ENCODE data around the gene MUC4. TPM values are rescaled to one million over a fixed set of nuclear protein-coding genes. Genes with fewer than 3 reads are reported as not detected.
"Not testable (repeated sequence)": the region's sequence is repeated elsewhere in the genome, so short reads cannot be mapped to it uniquely, and the experiment has no call there.

Gene MUC4
- total and polyA plus RNA-seq, 2 donors: 0.42 TPM; not detected in 1

DNA sequence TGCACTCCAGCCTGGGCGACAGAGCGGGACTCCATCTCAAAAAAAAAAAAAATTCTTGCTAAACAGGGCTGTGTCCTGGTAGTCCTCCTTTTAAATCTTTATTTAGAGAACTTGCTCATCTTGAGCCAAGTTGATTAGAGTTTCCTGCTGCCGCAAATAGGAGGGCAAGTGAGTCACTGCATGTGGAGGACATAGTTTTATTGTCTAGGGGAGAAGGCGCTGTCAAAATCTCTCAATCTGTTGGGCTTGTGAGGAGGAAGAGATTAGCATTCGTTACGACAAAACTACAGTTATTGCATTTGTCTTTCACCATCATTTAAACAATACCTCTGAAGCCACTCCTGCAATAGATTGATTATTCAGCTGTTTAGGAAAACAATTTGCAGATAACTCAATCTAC lies 11.5 kb downstream of the MUC4 start:
- WGBS: 80% methylated on average over 6 of the region's 6 CpGs
- H3K36me3 ChIP-seq (ENCODE audit: insufficient read depth): no peaks in the 10 kb centered on the region
- no peak for DNase-seq (ENCODE audit: extremely low spot score)
- H3K27ac ChIP-seq (ENCODE audit: low read depth): no peak overlapping the region
- H3K4me1 ChIP-seq (ENCODE audit: insufficient read depth): no peaks in the 10 kb centered on the region
- no peak overlapping the region for H3K4me3 ChIP-seq (ENCODE audit: low read depth, low read length)

DNA sequence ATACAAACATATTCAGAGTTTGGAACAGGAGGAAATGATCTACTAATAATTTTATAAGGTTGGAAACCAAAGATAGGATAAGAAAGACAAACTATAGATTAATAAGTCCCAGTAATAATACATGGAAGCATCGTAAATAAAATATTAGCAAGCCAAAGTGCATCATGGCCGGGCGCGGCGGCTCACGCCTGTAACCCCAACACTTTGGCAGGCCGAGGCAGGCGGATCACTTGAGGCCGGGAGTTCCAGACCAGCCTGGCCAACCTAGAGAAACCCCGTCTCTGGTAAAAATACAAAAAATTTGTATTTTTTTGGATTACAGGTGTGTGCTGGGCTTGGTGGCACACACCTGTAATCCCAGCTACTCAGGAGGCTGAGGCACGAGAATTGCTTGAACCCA lies 14.9 kb downstream of the MUC4 start:
- Histone ChIP-seq H3K4me1 (ENCODE audit: insufficient read depth) (no peaks in the 10 kb centered on the region), H3K4me3 (ENCODE audit: low read depth, low read length) (no peak overlapping the region), H3K36me3 (ENCODE audit: insufficient read depth) (no peaks in the 10 kb centered on the region), H3K27ac (ENCODE audit: low read depth) (no peak overlapping the region)
- 95% methylated on average over 11 of the region's 11 CpGs for WGBS
- no peak for DNase-seq (ENCODE audit: extremely low spot score)

DNA sequence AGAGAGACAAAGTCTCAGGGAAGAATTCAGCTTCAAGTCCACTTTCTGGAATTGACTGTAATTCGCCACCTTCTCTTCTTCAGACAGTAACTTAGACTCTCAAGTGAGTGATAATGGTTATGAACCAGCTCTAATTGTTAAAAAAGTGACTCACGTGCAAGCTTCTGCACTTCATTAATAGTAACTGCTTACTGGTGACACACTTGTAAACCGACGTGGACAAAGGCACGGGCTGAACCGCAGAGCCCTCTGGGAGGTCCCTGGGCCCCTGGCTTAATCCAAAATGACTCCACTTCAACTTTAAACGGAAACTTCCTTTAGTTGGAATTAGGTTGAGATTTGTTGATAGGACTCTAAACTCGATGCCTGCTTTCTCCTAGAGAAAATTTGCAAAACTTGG lies 17.0 kb downstream of the MUC4 start:
- Histone ChIP-seq H3K36me3 (ENCODE audit: insufficient read depth) (no peaks in the 10 kb centered on the region), H3K4me1 (ENCODE audit: insufficient read depth) (no peaks in the 10 kb centered on the region), H3K4me3 (ENCODE audit: low read depth, low read length) (no peak overlapping the region), H3K27ac (ENCODE audit: low read depth) (no peak overlapping the region)
- no peak for DNase-seq (ENCODE audit: extremely low spot score)
- 28% methylated on average over 8 of the region's 8 CpGs for WGBS

DNA sequence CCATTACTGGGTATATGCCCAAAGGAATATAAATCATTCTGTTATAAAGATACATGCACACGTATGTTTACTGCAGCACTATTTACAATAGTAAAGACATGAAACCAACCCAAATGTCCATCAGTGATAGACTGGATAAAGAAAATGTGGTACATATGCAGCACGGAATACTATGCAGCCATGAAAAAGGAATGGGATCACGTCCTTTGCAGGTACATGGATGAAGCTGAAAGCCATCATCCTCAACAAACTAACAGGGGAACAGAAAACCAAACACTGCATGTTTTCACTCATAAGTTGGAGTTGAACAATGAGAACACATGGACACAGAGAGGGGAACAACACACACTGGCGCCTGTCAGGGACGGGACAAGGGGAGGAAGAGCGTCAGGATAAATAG lies 19.1 kb downstream of the MUC4 start:
- not testable (repeated sequence) for H3K4me1 ChIP-seq (ENCODE audit: insufficient read depth); H3K4me3 ChIP-seq (ENCODE audit: low read depth, low read length); H3K36me3 ChIP-seq (ENCODE audit: insufficient read depth); H3K27ac ChIP-seq (ENCODE audit: low read depth); DNase-seq (ENCODE audit: extremely low spot score)
- WGBS: 78% methylated on average over 6 of the region's 6 CpGs

DNA sequence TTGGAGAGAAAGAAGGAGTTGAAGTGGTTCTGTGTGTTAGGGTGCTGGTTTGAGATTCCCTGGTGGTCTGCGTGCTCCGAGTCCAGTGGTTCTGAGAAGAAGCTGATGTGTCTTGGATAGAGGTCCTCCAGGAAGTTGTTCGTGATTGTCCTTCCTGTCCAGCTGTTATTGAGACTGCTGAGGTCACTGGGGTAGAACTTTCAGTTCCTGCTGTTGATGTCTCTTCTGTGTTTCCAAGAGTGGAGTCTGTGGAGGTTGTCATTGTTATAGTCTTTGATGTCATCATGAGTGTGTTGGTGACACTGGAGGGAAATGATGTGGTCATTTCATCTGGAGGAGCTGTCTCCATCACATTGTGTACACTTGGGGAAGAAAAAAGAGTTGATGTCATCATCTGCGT lies 20.8 kb downstream of the MUC4 start:
- no peak for DNase-seq (ENCODE audit: extremely low spot score)
- no peak overlapping the region for H3K27ac ChIP-seq (ENCODE audit: low read depth)
- H3K4me3 ChIP-seq (ENCODE audit: low read depth, low read length): no peak overlapping the region
- no peaks in the 10 kb centered on the region for H3K36me3 ChIP-seq (ENCODE audit: insufficient read depth)
- H3K4me1 ChIP-seq (ENCODE audit: insufficient read depth): no peaks in the 10 kb centered on the region
- WGBS: 81% methylated on average over 4 of the region's 4 CpGs

DNA sequence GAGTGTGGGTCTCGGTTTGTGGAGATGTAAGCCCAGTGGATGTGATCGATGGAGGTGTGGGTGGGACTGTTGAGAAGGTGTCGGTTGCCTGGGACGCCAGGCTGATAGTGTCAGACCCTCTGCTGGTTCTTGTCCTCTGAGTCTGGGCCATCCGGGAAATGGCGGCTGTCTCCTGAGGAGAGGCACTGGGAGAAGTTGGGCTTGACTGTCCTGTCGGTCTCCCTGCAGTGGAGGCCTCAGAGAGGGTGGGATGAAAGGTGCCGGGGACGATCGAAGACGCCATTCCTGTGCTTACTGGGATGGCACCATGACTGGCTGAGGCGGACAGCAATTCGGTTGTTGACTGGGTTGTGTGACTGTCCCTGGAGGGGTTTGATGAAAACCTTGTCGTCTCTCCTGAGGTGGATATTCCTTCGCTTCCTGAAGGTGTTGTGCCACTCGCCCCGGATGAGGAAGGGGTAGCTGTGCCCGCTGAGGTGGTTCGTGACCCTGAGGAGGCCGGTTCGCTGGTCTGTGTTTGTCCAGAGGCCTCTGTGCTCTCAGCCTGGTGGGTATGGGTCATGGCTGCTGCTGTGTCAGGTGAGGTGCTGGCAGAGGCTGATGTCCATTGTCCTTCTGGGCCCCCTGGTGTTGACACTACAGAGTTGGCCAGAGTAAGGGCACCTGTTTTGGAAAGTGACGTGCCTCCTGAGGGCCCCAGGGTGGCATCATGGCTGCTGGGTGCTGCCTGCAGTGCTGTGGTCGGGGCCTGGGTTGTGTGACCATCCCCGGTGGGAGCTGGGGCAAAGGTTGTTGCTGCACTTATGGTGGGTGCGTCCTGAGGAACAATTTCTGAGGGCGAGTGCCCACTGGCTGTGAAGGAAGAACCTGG lies 22.8 kb downstream of the MUC4 start:
- 89% methylated on average over 26 of the region's 26 CpGs for WGBS

DNA sequence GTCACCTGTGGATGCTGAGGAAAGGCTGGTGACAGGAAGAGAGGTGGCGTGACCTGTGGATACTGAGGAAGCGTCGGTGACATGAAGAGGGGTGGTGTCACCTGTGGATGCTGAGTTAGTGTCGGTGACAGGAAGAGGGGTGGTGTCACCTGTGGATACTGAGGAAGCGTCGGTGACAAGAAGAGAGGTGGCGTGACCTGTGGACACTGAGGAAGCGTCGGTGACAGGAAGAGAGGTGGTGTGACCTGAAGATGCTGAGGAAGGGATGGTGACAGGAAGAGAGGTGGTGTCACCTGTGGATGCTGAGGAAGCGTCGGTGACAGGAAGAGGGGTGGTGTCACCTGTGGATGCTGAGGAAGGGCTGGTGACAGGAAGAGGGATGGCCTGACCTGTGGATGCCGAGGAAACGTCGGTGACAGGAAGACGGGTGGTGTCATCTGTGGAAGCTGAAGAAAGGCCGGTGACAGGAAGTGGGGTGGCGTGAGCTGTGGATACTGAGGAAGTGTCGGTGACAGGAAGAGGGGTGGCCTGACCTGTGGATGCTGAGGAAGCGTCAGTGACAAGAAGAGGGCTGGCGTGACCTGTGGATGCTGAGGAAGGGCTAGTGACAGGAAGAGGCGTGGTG lies 25.8 kb downstream of the MUC4 start:
- not testable (repeated sequence) for DNase-seq (ENCODE audit: extremely low spot score); H3K4me3 ChIP-seq (ENCODE audit: low read depth, low read length); H3K27ac ChIP-seq (ENCODE audit: low read depth); H3K36me3 ChIP-seq (ENCODE audit: insufficient read depth); H3K4me1 ChIP-seq (ENCODE audit: insufficient read depth)
- WGBS: 94% methylated on average over 21 of the region's 21 CpGs

More for the DNA sequence above, 22.8 kb downstream of the MUC4 start:
- no peak for DNase-seq (ENCODE audit: extremely low spot score)
- H3K4me1 ChIP-seq (ENCODE audit: insufficient read depth): no peaks in the 10 kb centered on the region
- no peak overlapping the region for H3K4me3 ChIP-seq (ENCODE audit: low read depth, low read length)
- H3K36me3 ChIP-seq (ENCODE audit: insufficient read depth): no peaks in the 10 kb centered on the region
- H3K27ac ChIP-seq (ENCODE audit: low read depth): no peak overlapping the region

DNA sequence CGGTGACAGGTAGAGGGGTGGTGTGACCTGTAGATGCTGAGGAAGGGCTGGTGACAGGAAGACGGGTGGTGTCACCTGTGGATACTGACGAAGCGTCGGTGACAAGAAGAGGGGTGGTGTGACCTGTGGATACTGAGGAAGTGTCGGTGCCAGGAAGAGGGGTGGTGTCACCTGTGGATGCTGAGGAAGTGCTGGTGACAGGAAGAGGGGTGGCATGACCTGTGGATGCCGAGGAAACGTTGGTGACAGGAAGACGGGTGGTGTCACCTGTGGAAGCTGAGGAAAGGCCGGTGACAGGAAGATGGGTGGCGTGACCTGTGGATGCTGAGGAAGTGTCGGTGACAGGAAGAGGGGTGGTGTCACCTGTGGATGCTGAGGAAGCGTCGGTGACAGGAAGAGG lies 27.7 kb downstream of the MUC4 start:
- 91% methylated on average over 14 of the region's 14 CpGs for WGBS
- H3K36me3 ChIP-seq (ENCODE audit: insufficient read depth); H3K4me3 ChIP-seq (ENCODE audit: low read depth, low read length); H3K27ac ChIP-seq (ENCODE audit: low read depth); DNase-seq (ENCODE audit: extremely low spot score); H3K4me1 ChIP-seq (ENCODE audit: insufficient read depth): not testable (repeated sequence)

DNA sequence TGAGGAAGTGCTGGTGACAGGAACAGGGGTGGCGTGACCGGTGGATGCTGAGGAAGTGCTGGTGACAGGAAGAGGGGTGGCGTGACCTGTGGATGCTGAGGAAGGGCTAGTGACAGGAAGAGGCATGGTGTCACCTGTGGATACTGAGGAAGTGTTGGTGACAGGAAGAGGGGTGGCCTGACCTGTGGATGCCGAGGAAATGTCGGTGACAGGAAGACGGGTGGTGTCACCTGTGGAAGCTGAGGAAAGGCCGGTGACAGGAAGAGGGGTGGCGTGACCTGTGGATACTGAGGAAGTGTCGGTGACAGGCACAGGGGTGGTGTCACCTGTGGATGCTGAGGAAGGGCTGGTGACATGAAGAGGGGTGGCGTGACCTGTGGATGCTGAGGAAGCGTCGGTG lies 30.5 kb downstream of the MUC4 start:
- 82% methylated on average over 12 of the region's 12 CpGs for WGBS
- DNase-seq (ENCODE audit: extremely low spot score); H3K4me3 ChIP-seq (ENCODE audit: low read depth, low read length); H3K36me3 ChIP-seq (ENCODE audit: insufficient read depth); H3K4me1 ChIP-seq (ENCODE audit: insufficient read depth); H3K27ac ChIP-seq (ENCODE audit: low read depth): not testable (repeated sequence)

DNA sequence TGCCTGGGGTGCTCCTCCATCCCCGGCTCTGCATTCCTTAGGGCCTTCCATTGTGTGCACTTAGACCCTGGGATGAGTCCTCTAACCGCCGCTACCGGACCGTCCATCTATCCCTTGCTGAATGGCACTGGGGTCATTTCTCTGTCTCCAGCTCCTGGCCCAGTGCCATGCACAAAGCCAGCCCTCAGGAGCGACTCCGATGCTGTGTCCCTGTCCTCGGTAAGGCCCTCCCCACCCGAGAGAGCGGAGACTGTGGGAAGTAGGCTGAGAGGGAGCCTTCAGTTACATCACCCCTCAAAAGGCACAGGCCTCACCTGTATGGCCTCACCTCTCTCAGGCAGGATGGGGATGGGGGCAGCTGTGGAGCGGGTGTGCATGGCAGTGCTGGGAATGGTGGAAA lies 33.8 kb downstream of the MUC4 start:
- DNase-seq (ENCODE audit: extremely low spot score): no peak
- no peak overlapping the region for H3K27ac ChIP-seq (ENCODE audit: low read depth)
- WGBS: 85% methylated on average over 11 of the region's 11 CpGs

DNA sequence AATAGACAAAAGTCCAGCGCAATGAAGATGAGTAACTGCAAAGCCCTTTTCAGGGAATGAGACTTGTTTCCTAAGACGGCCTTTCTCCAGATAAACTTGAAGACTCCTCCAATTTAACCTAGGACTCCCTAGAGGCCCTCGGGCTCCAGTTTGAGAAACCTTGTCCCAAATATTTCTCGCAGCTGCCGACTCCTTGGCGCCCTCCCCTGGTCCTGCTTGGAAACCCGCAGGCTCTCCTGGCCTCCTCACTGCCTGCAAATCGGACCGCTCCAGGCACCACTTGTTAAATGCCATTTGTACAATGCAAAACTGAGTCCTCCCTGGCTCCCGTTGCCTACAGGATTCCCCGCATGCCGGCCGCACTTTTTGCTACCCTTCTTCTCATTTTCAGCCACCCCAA lies 36.8 kb downstream of the MUC4 start:
- no peaks in the 10 kb centered on the region for H3K36me3 ChIP-seq (ENCODE audit: insufficient read depth)
- WGBS: 41% methylated on average over 13 of the region's 13 CpGs
- no peak for DNase-seq (ENCODE audit: extremely low spot score)
- no peak overlapping the region for H3K4me3 ChIP-seq (ENCODE audit: low read depth, low read length)
- H3K27ac ChIP-seq (ENCODE audit: low read depth): no peak overlapping the region
- no peaks in the 10 kb centered on the region for H3K4me1 ChIP-seq (ENCODE audit: insufficient read depth)

More for the DNA sequence above, 33.8 kb downstream of the MUC4 start:
- Histone ChIP-seq H3K4me1 (ENCODE audit: insufficient read depth) (no peaks in the 10 kb centered on the region), H3K36me3 (ENCODE audit: insufficient read depth) (no peaks in the 10 kb centered on the region), H3K4me3 (ENCODE audit: low read depth, low read length) (no peak overlapping the region)

DNA sequence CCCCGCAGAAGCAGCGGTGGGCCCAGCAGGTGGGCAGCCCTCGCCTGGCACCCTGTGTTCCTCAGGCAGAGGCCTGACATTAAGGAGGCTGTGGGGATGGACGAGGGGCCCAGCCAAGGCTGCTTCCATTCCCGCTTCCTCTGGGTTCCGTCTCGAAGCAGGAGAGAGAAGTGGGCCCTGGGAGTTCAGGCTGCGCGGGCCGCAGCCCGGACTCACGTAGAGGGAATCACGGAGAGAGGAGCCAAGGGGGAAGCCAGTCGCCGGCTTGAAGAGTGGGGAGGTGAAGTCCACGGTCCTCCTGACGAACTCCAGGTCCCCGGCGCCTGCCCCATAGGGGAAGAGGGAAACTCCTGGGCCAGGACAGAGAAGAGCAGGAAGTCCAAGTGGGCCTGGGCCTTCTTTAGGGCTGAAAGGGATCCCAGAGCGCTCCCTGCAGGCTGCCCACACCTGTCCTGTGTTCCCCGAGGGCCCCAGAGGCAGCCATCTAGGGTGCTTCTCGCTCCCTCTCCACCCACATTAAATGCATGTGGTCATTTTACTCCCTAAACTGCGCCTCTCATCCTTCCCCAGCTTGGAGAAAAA lies 37.7 kb downstream of the MUC4 start:
- no peak overlapping the region for H3K4me3 ChIP-seq (ENCODE audit: low read depth, low read length)
- no peak overlapping the region for H3K27ac ChIP-seq (ENCODE audit: low read depth)
- DNase-seq (ENCODE audit: extremely low spot score): no peak
- 85% methylated on average over 23 of the region's 23 CpGs for WGBS
- H3K4me1 ChIP-seq (ENCODE audit: insufficient read depth): no peaks in the 10 kb centered on the region
- no peaks in the 10 kb centered on the region for H3K36me3 ChIP-seq (ENCODE audit: insufficient read depth)

DNA sequence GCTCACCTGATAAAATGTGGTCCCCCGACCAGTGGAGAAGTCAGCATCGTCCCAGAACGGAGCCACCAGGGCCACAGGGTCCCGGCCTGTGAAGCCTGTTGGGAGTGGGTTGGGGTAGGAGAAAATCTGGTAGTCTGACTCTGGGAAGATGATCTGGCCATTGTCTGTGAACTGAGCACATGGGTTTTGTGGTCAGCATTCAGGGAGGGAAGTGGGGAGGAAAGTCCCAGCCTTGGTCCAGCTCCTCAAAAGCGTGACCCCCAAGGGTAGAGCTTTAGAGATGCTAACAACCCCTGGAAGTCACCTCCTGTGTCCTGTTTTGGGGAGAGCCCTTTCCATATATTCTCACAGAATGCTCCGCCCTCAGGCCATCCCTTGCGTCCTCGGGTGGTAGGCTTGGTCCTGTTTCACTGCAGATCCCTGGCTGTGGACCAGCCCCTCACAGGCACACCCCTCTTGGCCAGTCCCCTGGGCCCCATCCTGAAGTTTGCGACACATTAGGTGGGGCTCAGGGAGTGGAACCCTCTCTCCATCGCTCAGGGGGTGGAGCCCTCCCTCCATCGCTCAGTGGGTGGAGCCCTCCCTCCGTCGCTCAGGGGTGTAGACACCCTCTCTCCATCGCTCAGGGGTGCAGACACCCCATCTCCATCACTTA lies 40.0 kb downstream of the MUC4 start:
- DNase-seq (ENCODE audit: extremely low spot score): no peak
- WGBS: 87% methylated on average over 14 of the region's 14 CpGs
- no peaks in the 10 kb centered on the region for H3K4me1 ChIP-seq (ENCODE audit: insufficient read depth)
- no peak overlapping the region for H3K4me3 ChIP-seq (ENCODE audit: low read depth, low read length)
- H3K36me3 ChIP-seq (ENCODE audit: insufficient read depth): no peaks in the 10 kb centered on the region
- no peak overlapping the region for H3K27ac ChIP-seq (ENCODE audit: low read depth)

Measured in urinary bladder (tissue), 4 donors.